ENCODE data around the gene TMEM219. TPM values are rescaled to one million over a fixed set of nuclear protein-coding genes. Genes with fewer than 3 reads are reported as not detected.

The TMEM219 gene
- total and polyA plus RNA-seq, 2 donors (not counting 3 experiments of a cell fraction or from before 2014, with no cell fraction given), result 110 to 182 TPM

- FAIRE-seq (no peak), DNase-seq (ENCODE audit: low read depth, low spot score) (peak; percentile 42)
- dilution Hi-C loops (cut with MboI; ENCODE audit: extremely low pct_ligation_motif_present, low sequenced_read_pairs), result no loop called here
- Histone ChIP-seq H2AFZ (ENCODE audit: low read depth, low read length) (no peak overlapping the region), H3K9me1 (replicated peaks; ENCODE audit: control insufficient read depth, extremely low read depth, insufficient read depth, low read length) (no peaks in the 10 kb centered on the region), H3K36me3 (ENCODE audit: control insufficient read depth in 2 of 2, extremely low read depth in 1 of 2, insufficient read depth in 2 of 2, low read length in 2 of 2) (peaks cover 3 to 8% of the 10 kb centered on the region in 2 experiments), H3K27me3 (ENCODE audit: control insufficient read depth in 2 of 2, insufficient read depth in 2 of 2, low read length in 2 of 2) (no peaks in the 10 kb centered on the region), H3K4me3 (replicated peaks in 1 of 3; ENCODE audit: insufficient read depth in 1 of 3, low read depth in 1 of 3, low read length in 3 of 3) (no peak overlapping the region), H3K9ac (replicated peaks; ENCODE audit: extremely low read depth, insufficient read depth, low read length) (no peak overlapping the region), H4K20me1 (replicated peaks; ENCODE audit: control insufficient read depth, extremely low read depth, insufficient read depth, low read length) (no peaks in the 10 kb centered on the region), H3K9me3 (replicated peaks; ENCODE audit: control insufficient read depth, insufficient read depth, low read length) (no peaks in the 10 kb centered on the region), H3K4me2 (ENCODE audit: insufficient read depth, low read length) (no peak overlapping the region), H3K27ac (ENCODE audit: insufficient read depth, low read depth, low read length) (no peak overlapping the region), H3K4me1 (ENCODE audit: control insufficient read depth, extremely low read depth, insufficient read depth, low read length) (peaks cover 7% of the 10 kb centered on the region), H3K79me2 (ENCODE audit: control insufficient read depth, insufficient read depth, low read length) (peaks cover 12% of the 10 kb centered on the region)
- no peak for TF ChIP-seq MAX (IDR thresholded peaks at IDR 0.05; ENCODE audit: insufficient read depth, insufficient read length)
- TF ChIP-seq JUN (IDR thresholded peaks at IDR 0.05; ENCODE audit: borderline replicate concordance, insufficient read depth, insufficient read length, low read depth), result no peak
- no peak for TF ChIP-seq GATA2 (IDR thresholded peaks at IDR 0.05; ENCODE audit: insufficient read depth, insufficient read length, low read depth, low read length)
- no peak for TF ChIP-seq POLR2A (IDR thresholded peaks at IDR 0.05; ENCODE audit: low read depth, low read length)
- no peak for TF ChIP-seq CTCF (IDR thresholded peaks at IDR 0.05; ENCODE audit: extremely low read depth in 1 of 2, insufficient read depth in 1 of 2, low read depth in 1 of 2, low read length in 2 of 2)
- no peak for TF ChIP-seq EZH2 (IDR thresholded peaks at IDR 0.05; ENCODE audit: borderline replicate concordance, low read depth, low read length, severe bottlenecking)
- intact Hi-C loops (cut with micrococcal nuclease), result no loop called here
- ChIA-PET POLR2A (no interaction called here), CTCF (interaction anchor here (1.2 kb wide), 3 partner anchors 73 to 85 kb away, joined by 3 to 4 read pairs (median 3); no protein-coding TSS in a partner anchor)
- BruUV-seq (replicated peaks), result no TSS peak
Measured at GRCh38 chr16:29921034-29921385, 40.9 kb upstream of the TMEM219 start.
